Kidney tubule cell (primary cell): ENCODE results near the gene MRPL22.
"Not testable (repeated sequence)": the region's sequence is repeated elsewhere in the genome, so short reads cannot be mapped to it uniquely, and the experiment has no call there.

Experiments
- DNase-seq: peaks from one replicate; pipeline ENCODE4 v3.0.0-alpha.2; 2018; ENCODE audit warnings: low spot score

Gene MRPL22

DNA sequence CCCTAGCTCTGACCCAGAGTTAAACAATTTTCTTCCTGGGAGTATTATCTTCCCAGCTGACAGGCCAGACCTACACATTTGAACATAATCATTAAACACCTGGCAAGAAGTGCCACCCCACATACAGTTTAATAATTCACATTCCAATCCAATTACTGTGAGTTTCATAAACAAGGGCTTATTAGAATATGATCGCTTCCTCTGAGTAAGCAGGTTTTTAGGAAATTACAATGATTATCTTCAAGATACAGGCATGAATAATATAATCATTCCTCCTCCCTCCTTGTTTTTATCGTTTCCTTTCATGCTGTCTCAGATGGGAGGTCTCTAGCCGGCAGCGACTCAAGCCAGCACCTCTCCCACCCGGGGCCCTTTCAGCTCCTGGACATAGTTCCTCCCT, 56.9 kb downstream of the MRPL22 start:
- DNase-seq = peak; percentile 64

- DNase-seq = no peak
Measured at GRCh38 chr5:154999865-155000264, 59.0 kb downstream of the MRPL22 start.

- peak; percentile 7 for DNase-seq
Measured at GRCh38 chr5:155001523-155001922, 60.6 kb downstream of the MRPL22 start.

DNA sequence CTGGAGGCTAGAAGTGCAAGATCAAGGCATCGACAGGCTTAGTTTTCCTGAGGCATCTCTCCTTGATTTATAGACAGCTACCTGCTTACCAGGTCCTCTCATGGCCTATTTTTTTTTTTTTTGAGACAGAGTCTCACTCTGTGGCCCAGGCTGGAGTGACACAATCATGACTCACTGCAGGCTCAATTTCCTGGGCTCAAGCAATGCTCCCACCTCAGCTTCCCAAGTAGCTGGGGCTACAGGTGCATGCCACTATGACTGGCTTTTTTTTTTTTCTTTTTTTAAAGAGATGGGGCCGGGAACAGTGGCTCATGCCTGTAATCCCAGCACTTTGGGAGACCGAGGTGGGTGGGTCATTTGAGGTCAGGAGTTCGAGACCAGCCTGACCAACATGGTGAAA, 61.8 kb downstream of the MRPL22 start:
- peak; percentile 84 for DNase-seq

DNA sequence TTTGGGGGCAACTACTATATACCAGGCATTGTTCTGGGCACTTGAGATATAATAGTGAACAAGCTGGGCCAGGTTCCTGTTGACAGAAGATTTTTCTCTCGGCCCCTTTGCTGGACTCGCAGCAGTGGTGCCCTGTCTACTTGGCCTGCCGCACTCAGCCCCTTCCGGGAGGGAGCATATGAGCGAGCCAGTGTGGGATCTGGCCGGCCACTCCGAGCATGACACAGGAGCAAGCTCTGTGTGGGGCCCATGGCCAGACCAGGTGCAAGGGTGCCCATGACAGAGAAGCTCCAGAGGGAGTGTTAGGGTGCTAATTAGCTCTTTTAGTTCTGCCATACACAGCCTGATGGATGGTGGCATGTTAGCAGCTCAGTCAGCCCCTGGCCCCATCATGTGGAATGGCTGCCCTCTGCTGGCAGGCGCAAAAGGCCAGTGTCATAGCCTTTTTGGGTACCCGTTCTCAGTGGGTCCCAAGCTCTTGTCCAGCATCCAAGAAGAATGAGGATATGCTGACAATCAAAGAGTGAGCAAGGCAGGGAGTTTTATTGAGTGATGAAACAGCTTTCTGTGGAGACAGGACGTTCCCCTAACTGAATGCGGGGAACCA, 63.4 kb downstream of the MRPL22 start:
- peak; percentile 35 for DNase-seq

GRCh38 chr5:155006265-155006664, 65.4 kb downstream of the MRPL22 start:
- DNase-seq = not testable (repeated sequence)

DNA sequence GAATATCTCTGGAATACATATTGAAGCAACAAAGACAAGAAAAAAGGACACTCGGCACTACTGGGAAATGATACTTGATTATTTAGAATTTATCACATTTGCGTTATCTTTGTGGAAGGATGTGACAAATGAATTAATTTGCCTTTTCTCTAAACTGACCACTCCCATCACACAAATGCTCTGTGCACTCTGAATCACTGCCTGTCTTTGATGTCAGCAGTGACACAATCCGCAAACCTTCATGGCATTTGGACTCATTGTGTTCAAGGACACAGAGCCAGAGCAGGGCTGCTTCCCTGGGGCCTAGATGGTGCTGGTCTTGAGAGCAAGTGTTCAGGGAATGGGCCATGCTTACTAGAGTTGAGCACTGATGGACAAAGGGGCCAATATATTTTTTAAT, 67.8 kb downstream of the MRPL22 start:
- peak; percentile 26 for DNase-seq

GRCh38 chr5:155010881-155011280, 70.0 kb downstream of the MRPL22 start:
- no peak for DNase-seq

DNA sequence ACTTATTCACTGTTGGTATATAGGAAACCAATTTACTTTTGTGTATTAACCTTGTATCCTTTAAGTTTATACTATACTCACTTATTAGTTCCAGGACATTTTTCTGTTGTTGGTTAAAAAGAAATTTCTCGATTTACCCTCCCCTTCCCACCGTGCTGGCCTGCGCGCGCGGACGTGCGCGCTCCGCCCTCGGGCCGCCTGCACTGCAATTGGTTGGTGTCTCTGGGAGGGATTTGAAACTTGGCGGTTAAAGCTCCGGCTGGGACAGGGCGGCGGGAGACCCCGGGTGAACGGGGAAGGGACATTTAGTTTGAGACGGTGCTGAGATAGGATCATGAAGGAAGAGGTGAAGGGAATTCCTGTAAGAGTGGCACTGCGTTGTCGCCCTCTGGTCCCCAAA, 72.7 kb downstream of the MRPL22 start, which contains the start of gene KIF4B:
TSS of gene KIF4B (plus strand) at position 230 of the 400 bp plus-strand sequence. CDS start at position 335, 105 bp downstream.
- DNase-seq = no peak

- DNase-seq = no peak
Measured at GRCh38 chr5:155015239-155015638, 74.4 kb downstream of the MRPL22 start.

DNA sequence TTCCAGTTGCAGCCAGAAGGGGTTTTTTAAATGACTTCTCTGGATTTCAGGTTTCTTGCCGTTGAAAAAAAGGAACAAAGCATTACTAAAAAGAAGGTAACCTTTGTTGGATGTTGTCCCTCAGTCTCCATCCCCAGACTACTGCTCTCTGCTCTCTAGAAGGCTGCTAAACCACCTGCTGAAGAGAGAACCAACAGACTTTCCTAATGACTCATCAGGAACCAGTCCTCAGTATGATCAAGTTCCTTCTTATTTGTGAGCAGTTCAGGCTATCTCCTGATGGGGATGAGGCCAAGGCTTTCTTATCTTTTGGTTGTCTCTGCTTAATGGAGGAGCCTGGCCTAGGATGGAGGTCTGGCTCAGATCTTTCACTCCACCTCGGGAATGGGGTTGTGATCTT, 76.7 kb downstream of the MRPL22 start:
- peak; percentile 29 for DNase-seq
